ENCODE results near the gene RABEPK.

Gene RABEPK

DNA sequence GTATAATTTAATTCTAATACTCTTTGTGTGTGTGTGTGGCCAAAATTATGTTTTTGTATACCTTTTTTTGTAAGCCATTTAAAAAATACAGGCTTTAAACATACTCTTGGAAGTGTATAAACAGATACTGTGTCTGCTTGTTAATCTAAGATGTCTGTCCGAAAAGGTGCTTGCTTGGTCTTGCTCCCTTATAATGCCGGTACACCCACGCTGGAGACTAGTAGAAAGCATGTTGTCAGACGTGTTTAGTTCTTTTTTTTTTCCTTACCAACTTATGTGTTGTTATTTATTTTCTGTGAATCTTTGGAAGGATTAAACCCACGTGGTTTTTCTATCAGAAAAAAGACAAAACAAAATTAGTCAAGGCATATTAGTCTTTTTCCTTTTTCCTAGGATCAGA lies 70.7 kb downstream of the RABEPK start:
- TF ChIP-seq CTCF (IDR thresholded peaks at IDR 0.05; ENCODE audit: borderline replicate concordance, insufficient read depth, low read depth, low read length), result no peak
- no peak overlapping the region for H3K4me3 ChIP-seq (ENCODE audit: low read depth, low read length)

DNA sequence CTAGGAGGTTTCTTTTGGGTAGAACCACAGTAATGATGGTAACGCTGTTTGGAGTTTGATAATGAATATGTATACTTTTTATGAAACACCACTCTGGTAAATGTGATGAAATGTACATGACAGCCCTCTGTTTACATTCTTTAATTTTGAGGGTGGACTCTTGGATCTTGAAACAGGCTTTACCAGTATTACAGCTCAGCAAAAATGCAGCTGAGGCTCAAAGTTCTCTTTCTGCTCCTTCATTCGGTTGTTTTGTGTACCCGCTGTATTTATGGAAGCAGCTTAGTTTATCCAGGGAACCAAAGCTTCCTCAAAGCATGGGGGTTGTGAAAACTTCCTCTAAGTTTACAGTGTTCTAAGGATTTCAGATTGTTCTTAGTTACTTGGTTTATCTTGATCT lies 72.4 kb downstream of the RABEPK start:
- TF ChIP-seq CTCF (IDR thresholded peaks at IDR 0.05; ENCODE audit: borderline replicate concordance, insufficient read depth, low read depth, low read length), result no peak
- no peak overlapping the region for H3K4me3 ChIP-seq (ENCODE audit: low read depth, low read length)

DNA sequence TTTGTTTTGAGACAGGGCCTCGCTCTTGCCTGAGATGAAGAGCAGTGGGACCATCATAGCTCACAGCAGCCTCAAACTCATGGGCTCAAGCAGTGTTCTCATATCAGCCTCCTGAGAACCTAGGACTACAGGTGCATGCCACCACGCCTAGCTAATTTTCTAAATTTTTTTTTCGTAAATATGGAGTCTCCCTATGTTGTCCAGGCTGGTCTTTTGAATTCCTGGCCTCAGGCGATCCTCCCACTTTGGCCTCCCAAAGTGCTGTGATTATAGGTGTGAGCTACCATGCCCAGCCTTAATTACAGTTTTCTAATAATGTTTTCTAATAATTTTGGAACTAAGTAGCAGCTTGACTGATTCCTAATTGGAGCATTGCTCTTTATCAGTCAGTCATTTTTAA lies 76.4 kb downstream of the RABEPK start:
- H3K4me3 ChIP-seq (ENCODE audit: low read depth, low read length), result no peak overlapping the region
- no peak for TF ChIP-seq CTCF (IDR thresholded peaks at IDR 0.05; ENCODE audit: borderline replicate concordance, insufficient read depth, low read depth, low read length)

DNA sequence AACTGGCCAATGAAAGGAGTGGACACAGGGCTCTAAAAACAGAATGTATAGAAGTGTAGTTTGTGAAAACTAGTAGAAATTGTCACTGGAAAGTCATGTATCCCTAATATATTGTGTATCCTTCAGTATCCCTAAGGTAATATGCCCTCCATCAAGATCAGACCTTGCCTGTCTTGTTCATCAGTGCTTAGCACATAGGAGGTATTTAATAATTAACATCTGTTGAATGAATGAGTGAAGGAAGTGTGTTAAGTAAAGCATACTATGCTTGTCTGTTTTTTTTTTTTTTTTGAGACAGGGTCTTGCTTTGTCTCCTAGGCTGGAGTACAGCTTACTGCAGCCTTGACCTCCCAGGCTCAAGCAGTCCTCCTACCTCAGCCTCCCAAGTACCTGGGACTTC lies 77.1 kb downstream of the RABEPK start:
- H3K4me3 ChIP-seq (ENCODE audit: low read depth, low read length), result no peak overlapping the region
- no peak for TF ChIP-seq CTCF (IDR thresholded peaks at IDR 0.05; ENCODE audit: borderline replicate concordance, insufficient read depth, low read depth, low read length)

GRCh38 chr9:125280945-125281344 lies 80.6 kb downstream of the RABEPK start:
- no peak overlapping the region for H3K4me3 ChIP-seq (ENCODE audit: low read depth, low read length)
- no peak for TF ChIP-seq CTCF (IDR thresholded peaks at IDR 0.05; ENCODE audit: borderline replicate concordance, insufficient read depth, low read depth, low read length)

Data from GM12875 (cell line).